Stomach (tissue), 9 donors: ENCODE measurements around the gene MFF. TPM values are rescaled to one million over a fixed set of nuclear protein-coding genes. Genes with fewer than 3 reads are reported as not detected.

Experiments
- DNase-seq, 2 donors: peaks; one replicate each; pipeline versions ENCODE4 v3.0.0 to v3.0.0-alpha.2; 2013 to 2019
- H3K27ac ChIP-seq, 5 donors: fragments of 200-600 bp in 4 of 5; sonication (generic) in 4 of 5; one replicate each; pipeline ENCODE4 v1.5.1; 2013 to 2019; ENCODE audit warnings: mild to moderate bottlenecking in 1 of 5, moderate library complexity in 1 of 5
- H3K27me3 ChIP-seq, 3 donors: fragments of 200-600 bp; sonication (generic); one replicate each; pipeline ENCODE4 v1.5.1; 2017 to 2019; ENCODE audit warnings: mixed run types in 1 of 3
- H3K36me3 ChIP-seq, 4 donors: fragments of 200-600 bp; sonication (generic); 1 replicate in 3 of 4; 2 replicates in 1 of 4; pipeline ENCODE4 v1.5.1; 2016 to 2019
- H3K4me1 ChIP-seq, 4 donors: fragments of 200-600 bp; sonication (generic); one replicate each; pipeline ENCODE4 v1.5.1; 2016 to 2019
- H3K4me3 ChIP-seq, 4 donors: fragments of 200-600 bp; sonication (generic) in 3 of 4; one replicate each; pipeline ENCODE4 v1.5.1; 2016 to 2019; ENCODE audit warnings: mild to moderate bottlenecking in 1 of 4
- H3K9me3 ChIP-seq, 4 donors: fragments of 200-600 bp; sonication (generic); one replicate each; pipeline ENCODE4 v1.5.1; 2016 to 2019
- EP300 ChIP-seq: sonication (generic); formaldehyde crosslinking; IDR thresholded peaks from one replicate; pipeline ENCODE4 v1.6.1; 2017; ENCODE audit warnings: antibody characterized with exemption
- POLR2A ChIP-seq, 4 donors: fragments of 450-650 bp; IDR thresholded peaks; one replicate each; pipeline ENCODE4 v1.6.1; 2016; ENCODE audit warnings: antibody characterized with exemption in 4 of 4, control low read depth in 2 of 4, mild to moderate bottlenecking in 1 of 4, moderate library complexity in 1 of 4
- POLR2AphosphoS5 ChIP-seq, 3 donors: sonication (generic); formaldehyde crosslinking; IDR thresholded peaks; one replicate each; pipeline ENCODE4 v1.6.1; 2016; ENCODE audit warnings: antibody characterized with exemption in 3 of 3
- WGBS, 5 donors: extraction: QIAGEN DNeasy Blood & Tissue Kit in 3 of 5; methylation state at CpG; one replicate each; pipeline versions ENCODE4 v1.1.5 to v1.1.7; 2013 to 2018; 5-methylcytosine and 5-hydroxymethylcytosine counted together
- intact Hi-C: fragments of 100-400 bp; cut with DNase I; formaldehyde crosslinking; loops from one replicate; pipeline ENCODE4 v1.15.1; 2023; ENCODE audit warnings: low total_unique reads
- polyA plus RNA-seq, 3 donors: library from polyadenylated mRNA; stranded (reverse); fragments of 200-250 nt; gene quantifications; one replicate each; pipeline ENCODE4 v1.2.3, GENCODE V29; 2013
- total RNA-seq, 5 donors: library from RNA; depleted of rRNA; stranded (reverse); fragments of >200 nt; gene quantifications; one replicate each; pipeline versions ENCODE4 v1.1.0 to v1.2.3, GENCODE V29; 2014 to 2016
- TF ChIP-seq, protein P1 (sequence below), 7 experiments: fragments of 450-650 bp in 4 of 7; fragments of 200-600 bp in 3 of 7; sonication (generic) in 3 of 7; IDR thresholded peaks; one replicate each; pipeline ENCODE4 v1.5.1; 2016 to 2019; ENCODE audit warnings: antibody characterized with exemption in 7 of 7, control low read depth in 2 of 7, mild to moderate bottlenecking in 1 of 7
- donor health status: healthy with polysubstance abuse.
- donor health status: Bipolar disorder and iron deficiency.
- donor health status: healthy.

MFF gene
- total and polyA plus RNA-seq, 8 donors = 16.8 to 322 (median 89.0) TPM

GRCh38 chr2:227320305-227321094 is 4.6 kb upstream of the MFF start:
- intact Hi-C loops = no loop called here
- Histone ChIP-seq H3K4me1 (peaks cover 0 to 7% (median 5%) of the 10 kb centered on the region in 4 donors), H3K27ac (no peak overlapping the region), H3K36me3 (no peaks in the 10 kb centered on the region), H3K9me3 (no peaks in the 10 kb centered on the region), H3K27me3 (no peaks in the 10 kb centered on the region), H3K4me3 (no peak overlapping the region)
- WGBS, 5 donors = 90 to 95% (median 92%) methylated on average over 27 to 33 of the region's 33 CpGs
- DNase-seq = no peak
- TF ChIP-seq POLR2A (IDR thresholded peaks at IDR 0.05) (no peak), EP300 (no peak), POLR2AphosphoS5 (IDR thresholded peaks at IDR 0.05) (no peak)
- TF ChIP-seq, protein P1, sequence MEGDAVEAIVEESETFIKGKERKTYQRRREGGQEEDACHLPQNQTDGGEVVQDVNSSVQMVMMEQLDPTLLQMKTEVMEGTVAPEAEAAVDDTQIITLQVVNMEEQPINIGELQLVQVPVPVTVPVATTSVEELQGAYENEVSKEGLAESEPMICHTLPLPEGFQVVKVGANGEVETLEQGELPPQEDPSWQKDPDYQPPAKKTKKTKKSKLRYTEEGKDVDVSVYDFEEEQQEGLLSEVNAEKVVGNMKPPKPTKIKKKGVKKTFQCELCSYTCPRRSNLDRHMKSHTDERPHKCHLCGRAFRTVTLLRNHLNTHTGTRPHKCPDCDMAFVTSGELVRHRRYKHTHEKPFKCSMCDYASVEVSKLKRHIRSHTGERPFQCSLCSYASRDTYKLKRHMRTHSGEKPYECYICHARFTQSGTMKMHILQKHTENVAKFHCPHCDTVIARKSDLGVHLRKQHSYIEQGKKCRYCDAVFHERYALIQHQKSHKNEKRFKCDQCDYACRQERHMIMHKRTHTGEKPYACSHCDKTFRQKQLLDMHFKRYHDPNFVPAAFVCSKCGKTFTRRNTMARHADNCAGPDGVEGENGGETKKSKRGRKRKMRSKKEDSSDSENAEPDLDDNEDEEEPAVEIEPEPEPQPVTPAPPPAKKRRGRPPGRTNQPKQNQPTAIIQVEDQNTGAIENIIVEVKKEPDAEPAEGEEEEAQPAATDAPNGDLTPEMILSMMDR (IDR thresholded peaks at IDR 0.05) = no peak

DNA sequence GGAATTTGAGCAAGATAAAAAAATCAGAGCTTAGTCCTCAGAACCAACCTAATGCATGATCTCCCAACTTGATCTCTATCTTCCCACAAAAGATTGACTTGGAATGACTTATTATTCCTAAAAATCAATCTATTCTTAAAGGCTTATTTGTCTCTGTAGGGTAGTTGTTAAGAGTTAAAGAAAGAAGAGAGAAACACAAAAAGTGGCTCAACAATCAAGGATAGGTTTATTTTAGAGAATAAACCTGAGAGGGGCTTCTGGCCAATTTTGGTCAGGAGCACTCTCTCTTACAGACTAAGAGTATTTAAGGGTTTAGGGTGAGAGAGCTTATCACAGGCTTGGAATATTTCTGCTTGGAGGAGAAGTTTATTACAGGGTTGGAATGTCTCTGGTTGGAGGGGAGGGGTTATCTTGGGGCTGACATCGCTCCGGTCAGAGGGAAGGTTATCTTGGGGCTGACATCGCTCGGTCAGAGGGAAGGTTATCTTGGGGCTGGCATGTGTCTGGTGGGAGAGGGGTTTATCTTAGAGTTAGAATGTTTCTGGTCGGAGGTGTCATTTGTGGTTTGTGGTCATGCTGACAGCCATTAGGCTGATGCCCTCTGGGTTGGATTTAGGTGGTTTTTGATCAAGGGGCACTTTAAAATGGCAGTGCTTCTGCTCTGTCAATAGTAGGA is 2.4 kb upstream of the MFF start:
- H3K27me3 ChIP-seq = no peaks in the 10 kb centered on the region
- intact Hi-C loops = no loop called here
- 71 to 85% (median 80%) methylated on average over 5 of the region's 5 CpGs for WGBS, 5 donors

GRCh38 chr2:227323818-227324217 is 1.2 kb upstream of the MFF start:
- Histone ChIP-seq H3K36me3 (peaks cover 0 to 4% (median 0%) of the 10 kb centered on the region in 4 donors), H3K9me3 (no peaks in the 10 kb centered on the region), H3K4me3 (no peak overlapping the region), H3K27me3 (no peaks in the 10 kb centered on the region), H3K27ac (no peak overlapping the region), H3K4me1 (peaks cover 5 to 32% (median 20%) of the 10 kb centered on the region in 4 donors)
- no peak for DNase-seq
- WGBS, 5 donors = 95 to 99% (median 97%) methylated on average over 4 of the region's 4 CpGs
- intact Hi-C loops = no loop called here
- no peak for TF ChIP-seq POLR2A (IDR thresholded peaks at IDR 0.05)
- no peak for TF ChIP-seq EP300
- TF ChIP-seq, protein P1 (IDR thresholded peaks at IDR 0.05) = no peak
- no peak for TF ChIP-seq POLR2AphosphoS5 (IDR thresholded peaks at IDR 0.05)

More for the DNA sequence above, 2.4 kb upstream of the MFF start:
- TF ChIP-seq EP300 (no peak), POLR2A (IDR thresholded peaks at IDR 0.05) (no peak), POLR2AphosphoS5 (IDR thresholded peaks at IDR 0.05) (no peak)
- TF ChIP-seq, protein P1 (IDR thresholded peaks at IDR 0.05) = no peak
- Histone ChIP-seq H3K4me1 (peaks cover 5 to 27% (median 17%) of the 10 kb centered on the region in 4 donors), H3K4me3 (no peak overlapping the region), H3K27ac (no peak overlapping the region), H3K9me3 (no peaks in the 10 kb centered on the region), H3K36me3 (no peaks in the 10 kb centered on the region)
- no peak for DNase-seq

- H3K4me3 ChIP-seq = peak overlapping the region; percentile 83 to 94 (median 89)
- no peak for TF ChIP-seq POLR2A (IDR thresholded peaks at IDR 0.05)
- TF ChIP-seq POLR2AphosphoS5 (IDR thresholded peaks at IDR 0.05) = no peak
- TF ChIP-seq, protein P1 (IDR thresholded peaks at IDR 0.05) = no peak
- TF ChIP-seq EP300 = no peak
- no peaks in the 10 kb centered on the region for H3K9me3 ChIP-seq
- peaks cover 0 to 12% (median 1%) of the 10 kb centered on the region in 4 donors for H3K36me3 ChIP-seq
- peak overlapping the region; percentile 32 to 96 (median 92) for H3K27ac ChIP-seq
- peaks cover 5 to 32% (median 20%) of the 10 kb centered on the region in 4 donors for H3K4me1 ChIP-seq
- intact Hi-C loops = no loop called here
- WGBS, 5 donors = 8 to 18% (median 12%) methylated on average over 6 of the region's 6 CpGs
- H3K27me3 ChIP-seq = no peaks in the 10 kb centered on the region
- no peak for DNase-seq
Measured at GRCh38 chr2:227324642-227324994, 433 bp upstream of the MFF start.
